ENCODE data around the gene TEX44. TPM values are rescaled to one million over a fixed set of nuclear protein-coding genes. Genes with fewer than 3 reads are reported as not detected.
A peak's percentile ranks its signal among the peaks of the same experiment; 100 is the strongest.

Gene TEX44
- total RNA-seq (not detected in 2 replicates), polyA plus RNA-seq (not detected in 2 replicates)

DNA sequence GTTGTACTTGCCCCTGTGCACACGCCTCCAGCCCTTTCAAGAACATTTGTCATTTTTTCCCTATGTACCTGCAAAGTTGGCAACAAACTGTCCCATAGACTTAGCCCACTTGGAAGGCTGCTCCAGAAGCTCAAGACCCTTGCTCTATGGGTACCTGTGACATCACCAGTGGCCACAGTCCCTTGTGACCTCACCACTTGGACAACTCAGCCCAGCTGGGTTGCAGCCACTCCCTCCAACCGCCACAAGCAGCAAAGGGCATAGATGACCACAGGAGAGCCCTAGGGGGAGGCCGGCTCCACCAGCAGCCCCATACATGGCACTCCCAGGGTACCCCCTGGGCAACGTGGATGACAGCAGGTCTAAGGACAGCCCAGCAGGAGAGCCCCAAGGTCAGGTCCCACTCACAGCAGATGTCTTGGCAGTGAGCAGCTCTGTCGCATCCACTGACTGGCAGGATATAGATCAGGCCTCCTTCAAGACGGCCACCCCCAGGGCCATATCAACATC lies at the start of gene TEX44:
Gene TEX44 (plus strand): TSS at position 229 of the 510 bp plus-strand sequence. CDS start 88 bp downstream, at position 317.
- no peaks in the 10 kb centered on the region for H3K9me3 ChIP-seq (ENCODE audit: low read depth)
- DNase-seq (ENCODE audit: low read depth in 1 of 2, low spot score in 1 of 2), result no peak
- TF ChIP-seq, protein P1, sequence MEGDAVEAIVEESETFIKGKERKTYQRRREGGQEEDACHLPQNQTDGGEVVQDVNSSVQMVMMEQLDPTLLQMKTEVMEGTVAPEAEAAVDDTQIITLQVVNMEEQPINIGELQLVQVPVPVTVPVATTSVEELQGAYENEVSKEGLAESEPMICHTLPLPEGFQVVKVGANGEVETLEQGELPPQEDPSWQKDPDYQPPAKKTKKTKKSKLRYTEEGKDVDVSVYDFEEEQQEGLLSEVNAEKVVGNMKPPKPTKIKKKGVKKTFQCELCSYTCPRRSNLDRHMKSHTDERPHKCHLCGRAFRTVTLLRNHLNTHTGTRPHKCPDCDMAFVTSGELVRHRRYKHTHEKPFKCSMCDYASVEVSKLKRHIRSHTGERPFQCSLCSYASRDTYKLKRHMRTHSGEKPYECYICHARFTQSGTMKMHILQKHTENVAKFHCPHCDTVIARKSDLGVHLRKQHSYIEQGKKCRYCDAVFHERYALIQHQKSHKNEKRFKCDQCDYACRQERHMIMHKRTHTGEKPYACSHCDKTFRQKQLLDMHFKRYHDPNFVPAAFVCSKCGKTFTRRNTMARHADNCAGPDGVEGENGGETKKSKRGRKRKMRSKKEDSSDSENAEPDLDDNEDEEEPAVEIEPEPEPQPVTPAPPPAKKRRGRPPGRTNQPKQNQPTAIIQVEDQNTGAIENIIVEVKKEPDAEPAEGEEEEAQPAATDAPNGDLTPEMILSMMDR (IDR thresholded peaks at IDR 0.05; ENCODE audit: low read depth, low read length), result no peak

DNA sequence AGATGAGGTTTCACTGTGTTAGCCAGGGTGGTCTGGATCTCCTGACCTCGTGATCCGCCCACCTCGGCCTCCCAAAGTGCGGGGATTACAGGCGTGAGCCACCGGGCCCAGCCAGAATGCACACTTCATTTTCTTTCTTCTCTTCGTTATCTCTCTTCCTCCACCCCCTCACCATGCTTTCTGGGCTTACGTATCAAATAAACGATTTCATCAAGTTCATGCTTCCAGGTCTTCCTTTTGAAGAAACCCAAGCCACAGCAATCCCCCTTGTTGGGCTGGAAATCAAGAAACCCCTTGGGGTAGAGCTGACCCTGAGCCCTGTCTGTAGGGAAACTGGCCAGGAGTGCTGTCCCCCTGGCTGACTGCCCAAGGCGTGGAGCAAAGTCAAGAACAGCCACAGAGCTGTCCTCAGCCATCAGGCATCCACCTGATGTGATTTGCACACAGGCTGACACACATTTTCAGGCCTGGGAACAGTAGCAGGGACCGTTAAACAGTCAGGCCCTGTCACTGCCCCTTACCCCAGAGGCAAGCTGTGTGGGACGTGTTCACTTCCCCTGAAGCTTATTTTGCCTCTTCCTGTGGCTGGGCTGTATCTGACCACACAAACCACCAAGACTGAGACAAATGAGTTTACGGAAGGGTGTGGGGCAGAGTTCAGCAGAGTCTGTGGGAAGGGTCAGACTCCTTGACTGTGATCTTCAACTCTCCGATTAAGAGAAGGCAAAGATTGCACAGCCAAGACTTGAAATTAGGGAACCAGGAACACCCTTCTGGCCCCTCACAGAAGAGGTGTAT lies 47.4 kb upstream of the TEX44 start:
- Histone ChIP-seq H3K27me3 (no peaks in the 10 kb centered on the region), H3K9me3 (ENCODE audit: low read depth) (no peaks in the 10 kb centered on the region), H3K27ac (peak overlapping the region; percentile 62), H3K36me3 (no peaks in the 10 kb centered on the region), H3K4me1 (ENCODE audit: low read depth) (no peaks in the 10 kb centered on the region), H3K4me3 (no peak overlapping the region)
- TF ChIP-seq, protein P1 (IDR thresholded peaks at IDR 0.05; ENCODE audit: low read depth, low read length), result no peak
- peak in 1 of 2 donors; percentile 90 for DNase-seq (ENCODE audit: low read depth in 1 of 2, low spot score in 1 of 2)

More for the DNA sequence above, at the start of gene TEX44:
- H3K27me3 ChIP-seq, result no peaks in the 10 kb centered on the region
- no peak within 1 kb of the TSS for H3K27ac ChIP-seq
- no peaks in the 10 kb centered on the region for H3K36me3 ChIP-seq
- no peak within 1 kb of the TSS for H3K4me3 ChIP-seq
- no peaks in the 10 kb centered on the region for H3K4me1 ChIP-seq (ENCODE audit: low read depth)

DNA sequence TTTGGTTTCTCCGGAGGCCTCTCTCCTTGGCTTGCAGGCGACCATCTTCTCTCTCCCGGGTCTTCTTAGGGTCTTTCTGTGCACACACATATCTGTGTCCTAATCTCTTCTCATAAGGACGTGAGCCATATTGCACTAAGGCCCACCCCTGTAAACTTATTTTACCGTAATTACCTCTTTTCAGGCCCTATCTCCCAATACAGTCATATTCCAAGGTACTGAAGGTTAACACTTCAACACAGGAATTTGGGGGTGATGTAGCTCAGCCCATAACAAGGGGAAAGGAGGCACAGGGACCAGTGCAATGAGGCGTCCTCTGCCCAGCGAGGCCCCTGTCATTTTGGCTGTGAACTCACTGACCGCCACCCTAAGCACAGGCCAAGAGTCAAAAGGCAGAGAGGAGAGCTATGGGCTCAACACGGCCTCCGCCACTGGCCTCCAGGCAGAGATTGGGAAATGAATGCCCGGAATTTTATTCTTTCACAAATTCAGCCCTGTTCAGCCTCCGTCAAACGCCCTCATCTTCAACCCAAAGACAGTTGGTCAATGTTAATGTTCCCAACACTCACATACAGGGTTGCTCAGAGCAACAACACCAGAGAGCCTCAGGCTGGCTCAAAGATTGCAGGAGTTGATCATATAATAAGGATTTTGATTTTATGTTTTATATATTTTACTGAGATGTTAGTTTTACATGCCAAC lies 46.5 kb upstream of the TEX44 start:
- Histone ChIP-seq H3K9me3 (ENCODE audit: low read depth) (no peaks in the 10 kb centered on the region), H3K4me1 (ENCODE audit: low read depth) (no peaks in the 10 kb centered on the region), H3K36me3 (no peaks in the 10 kb centered on the region), H3K27ac (no peak overlapping the region), H3K27me3 (no peaks in the 10 kb centered on the region), H3K4me3 (no peak overlapping the region)
- TF ChIP-seq, protein P1 (IDR thresholded peaks at IDR 0.05; ENCODE audit: low read depth, low read length), result no peak
- DNase-seq (ENCODE audit: low read depth in 1 of 2, low spot score in 1 of 2), result peak in 1 of 2 donors; percentile 13

DNA sequence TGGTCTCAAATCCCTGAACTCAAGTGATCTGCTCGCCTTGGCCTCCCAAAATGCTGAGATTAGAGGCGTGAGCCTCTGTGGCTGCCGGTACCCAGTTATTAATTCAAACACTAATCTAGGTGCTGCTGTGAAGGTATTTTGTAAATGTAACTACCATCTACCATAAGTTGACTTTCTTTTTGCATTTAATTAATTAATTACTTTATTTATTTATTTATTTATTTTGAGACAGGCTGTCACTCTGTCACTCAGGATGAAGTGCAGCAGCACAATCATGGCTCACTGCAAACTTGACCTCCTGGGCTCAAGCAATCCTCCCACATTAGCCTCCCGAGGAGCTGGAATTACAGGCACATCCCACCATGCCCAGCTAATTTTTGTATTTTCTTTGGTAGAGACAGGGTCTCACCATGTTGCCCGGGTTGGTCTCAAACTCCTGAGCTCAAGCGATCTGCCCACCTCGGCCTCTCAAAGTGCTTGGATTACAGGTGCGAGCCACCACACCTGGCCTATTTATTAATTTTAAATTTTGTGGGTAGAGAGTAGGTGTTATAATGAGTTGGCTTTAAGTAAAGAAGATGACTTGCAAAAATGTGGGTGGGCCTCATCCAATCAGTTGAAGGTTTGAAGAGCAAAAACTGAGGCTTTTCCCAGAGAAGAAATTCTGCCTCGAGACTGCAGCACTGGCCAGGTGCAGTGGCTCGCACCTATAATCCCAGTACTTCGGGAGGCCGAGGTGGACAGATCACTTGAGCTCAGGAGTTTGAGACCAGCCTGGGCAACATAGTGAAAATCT lies 45.2 kb upstream of the TEX44 start:
- Histone ChIP-seq H3K27me3 (no peaks in the 10 kb centered on the region), H3K4me1 (ENCODE audit: low read depth) (no peaks in the 10 kb centered on the region), H3K4me3 (no peak overlapping the region), H3K9me3 (ENCODE audit: low read depth) (no peaks in the 10 kb centered on the region), H3K27ac (no peak overlapping the region), H3K36me3 (no peaks in the 10 kb centered on the region)
- TF ChIP-seq, protein P1 (IDR thresholded peaks at IDR 0.05; ENCODE audit: low read depth, low read length), result no peak
- DNase-seq (ENCODE audit: low read depth in 1 of 2, low spot score in 1 of 2), result no peak

DNA sequence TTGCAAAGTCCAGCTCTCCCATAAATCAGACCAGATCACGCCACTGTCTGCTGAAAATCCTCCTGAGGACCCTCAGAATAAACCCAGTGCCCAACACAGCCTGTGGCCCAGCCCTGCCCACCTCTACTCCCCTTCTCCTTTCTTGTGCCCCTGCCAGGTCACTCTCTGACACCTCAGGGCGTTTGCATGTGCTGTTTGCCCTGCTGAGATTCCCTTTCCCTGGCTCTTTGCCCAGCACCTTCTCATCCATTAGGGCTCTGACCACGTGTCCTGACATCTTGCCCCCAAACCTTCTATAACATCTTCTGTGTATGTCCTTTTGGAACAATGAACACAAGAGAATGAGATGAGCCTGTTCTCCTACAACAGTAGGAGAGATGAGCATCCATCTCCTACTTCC lies 43.9 kb upstream of the TEX44 start:
- no peak for DNase-seq (ENCODE audit: low read depth in 1 of 2, low spot score in 1 of 2)
- Histone ChIP-seq H3K27me3 (no peaks in the 10 kb centered on the region), H3K4me1 (ENCODE audit: low read depth) (no peaks in the 10 kb centered on the region), H3K27ac (no peak overlapping the region), H3K4me3 (no peak overlapping the region), H3K36me3 (no peaks in the 10 kb centered on the region), H3K9me3 (ENCODE audit: low read depth) (no peaks in the 10 kb centered on the region)
- TF ChIP-seq, protein P1 (IDR thresholded peaks at IDR 0.05; ENCODE audit: low read depth, low read length), result no peak

Measured in cardiac muscle cell (in vitro differentiated cells and primary cell).